HCT116 (cell line): Measurements from ENCODE around the gene KRT7. TPM values are rescaled to one million over a fixed set of nuclear protein-coding genes. Genes with fewer than 3 reads are reported as not detected.
A peak's percentile ranks its signal among the peaks of the same experiment; 100 is the strongest.

ENCODE experiments used
- ATAC-seq: fragments of 200-7000 bp; cut with Tn5 transposase; 2 replicates; pipeline ENCODE4 v1.9.1; 2020; ENCODE audit warnings: mild to moderate bottlenecking, moderate library complexity
- BruUV-seq: library from RNA; stranded (reverse); fragments of 400-500 nt; replicated peaks from 2 replicates; lab custom pipeline; 2021; lab: Mats Ljungman, UMichigan
- CTCF ChIA-PET: fragments of 300-600 bp; sonication (Branson Sonifier 250); formaldehyde crosslinking; loops from one replicate; lab custom pipeline; 2021; ENCODE audit warnings: antibody characterized with exemption; lab: Charles Lee
- POLR2A ChIA-PET: fragments of 300-600, 350-600 bp; sonication (Branson Sonifier 250); formaldehyde crosslinking; loops from one replicate; lab custom pipeline; 2021; ENCODE audit warnings: antibody characterized with exemption; lab: Charles Lee
- RAD21 ChIA-PET, 2 experiments: fragments of 300-600 bp; sonication (Branson Sonifier 250); formaldehyde crosslinking; loops; one replicate each; lab custom pipeline; 2023; ENCODE audit warnings: low total read pairs in 2 of 2; ENCODE audit not compliant: uncharacterized antibody in 2 of 2, unreplicated experiment in 2 of 2, low non-redundant PET in 1 of 2; lab: Charles Lee
- DNase-seq: peaks from one replicate; pipeline ENCODE4 v3.0.0-alpha.2; 2010; ENCODE audit warnings: low read depth, low spot score
- H2AFZ ChIP-seq: fragments of 200-600 bp; shearing (Covaris generic), sonication (generic); 2 replicates; pipeline ENCODE4 v1.6.1; 2017; ENCODE audit warnings: low read depth, mixed run types, mixed read lengths, antibody characterized with exemption, low read length; ENCODE audit not compliant: poor library complexity, severe bottlenecking
- H3K27ac ChIP-seq: 2 replicates; pipeline ENCODE4 v1.5.1; 2012; ENCODE audit warnings: low read depth, low read length
- H3K27me3 ChIP-seq: fragments of 200-600 bp; sonication (generic); 2 replicates; pipeline ENCODE4 v1.6.1; 2016; ENCODE audit warnings: mixed run types, low read length, mixed read lengths; ENCODE audit not compliant: insufficient read depth
- H3K36me3 ChIP-seq, 2 experiments: fragments of 200-500 bp in 1 of 2; fragments of 200-600 bp in 1 of 2; sonication (Bioruptor generic) in 1 of 2; sonication (generic) in 1 of 2; 2 replicates each; pipeline versions ENCODE4 v1.5.1 to v1.6.1; 2014 to 2016; ENCODE audit warnings: low read length in 2 of 2, inconsistent platforms in 1 of 2, mixed read lengths in 1 of 2, mixed run types in 1 of 2; ENCODE audit not compliant: insufficient read depth in 2 of 2, control insufficient read depth in 1 of 2
- H3K4me1 ChIP-seq, 2 experiments: fragments of 200-600 bp in 1 of 2; sonication (generic) in 1 of 2; 2 replicates each; pipeline versions ENCODE4 v1.5.1 to v1.6.1; 2012 to 2017; ENCODE audit warnings: low read length in 2 of 2, inconsistent platforms in 1 of 2, mild to moderate bottlenecking in 1 of 2, mixed read lengths in 1 of 2, mixed run types in 1 of 2, moderate library complexity in 1 of 2; ENCODE audit not compliant: insufficient read depth in 2 of 2, control insufficient read depth in 1 of 2
- H3K4me2 ChIP-seq: fragments of 200-600 bp; sonication (generic); 2 replicates; pipeline ENCODE4 v1.6.1; 2017; ENCODE audit warnings: mixed run types, low read length, mixed read lengths
- H3K4me3 ChIP-seq, 2 experiments: fragments of 200-600 bp in 1 of 2; sonication (generic) in 1 of 2; replicated peaks in 1 of 2; 2 replicates each; pipeline ENCODE4 v1.5.1; 2011 to 2016; ENCODE audit warnings: low read length in 2 of 2, control low read depth in 1 of 2, low read depth in 1 of 2, mild to moderate bottlenecking in 1 of 2, mixed read lengths in 1 of 2, mixed run types in 1 of 2
- H3K79me2 ChIP-seq: fragments of 200-600 bp; sonication (generic); 2 replicates; pipeline ENCODE4 v1.6.1; 2017; ENCODE audit warnings: mild to moderate bottlenecking, mixed run types, low read length, moderate library complexity, mixed read lengths; ENCODE audit not compliant: insufficient read depth
- H3K9ac ChIP-seq: fragments of 200-600 bp; sonication (generic); 2 replicates; pipeline ENCODE4 v1.6.1; 2016; ENCODE audit warnings: low read length, mixed read lengths
- H3K9me2 ChIP-seq: fragments of 200-600 bp; sonication (generic), shearing (Covaris generic); 2 replicates; pipeline ENCODE4 v1.6.1; 2017; ENCODE audit warnings: mixed run types, mild to moderate bottlenecking, moderate library complexity; ENCODE audit not compliant: insufficient read depth
- H3K9me3 ChIP-seq, 2 experiments: fragments of 200-500 bp in 1 of 2; fragments of 200-600 bp in 1 of 2; sonication (Bioruptor generic) in 1 of 2; sonication (generic) in 1 of 2; 2 replicates each; pipeline ENCODE4 v1.6.1; 2014 to 2017; ENCODE audit warnings: low read length in 2 of 2, mixed read lengths in 2 of 2, inconsistent platforms in 1 of 2, low read depth in 1 of 2, mild to moderate bottlenecking in 1 of 2, mixed run types in 1 of 2, moderate library complexity in 1 of 2; ENCODE audit not compliant: control insufficient read depth in 1 of 2, insufficient read depth in 1 of 2
- H4K20me1 ChIP-seq: fragments of 200-600 bp; sonication (generic), shearing (Covaris generic); 2 replicates; pipeline ENCODE4 v1.6.1; 2017; ENCODE audit warnings: mixed run types, mild to moderate bottlenecking, moderate library complexity; ENCODE audit not compliant: insufficient read depth
- CEBPB ChIP-seq: IDR thresholded peaks from 2 replicates; pipeline ENCODE4 v1.6.1; 2012; ENCODE audit warnings: low read depth
- EGR1 ChIP-seq: IDR thresholded peaks from 2 replicates; pipeline ENCODE4 v1.6.1; 2012; ENCODE audit warnings: low read depth
- ELF1 ChIP-seq: IDR thresholded peaks from 2 replicates; pipeline ENCODE4 v1.6.1; 2012; ENCODE audit warnings: low read depth, borderline replicate concordance
- EZH2 ChIP-seq: fragments of 200-600 bp; sonication (generic); IDR thresholded peaks from 2 replicates; pipeline ENCODE4 v1.6.1; 2017; ENCODE audit warnings: antibody characterized with exemption, mixed run types
- POLR2A ChIP-seq: IDR thresholded peaks from 2 replicates; pipeline ENCODE4 v1.7.0; 2011; ENCODE audit warnings: borderline replicate concordance; ENCODE audit not compliant: insufficient read depth, insufficient read length; ENCODE audit errors: extremely low read depth
- POLR2AphosphoS5 ChIP-seq: IDR thresholded peaks from 2 replicates; pipeline ENCODE4 v1.6.1; 2011; ENCODE audit warnings: mild to moderate bottlenecking, low read depth, low read length, moderate library complexity
- RAD21 ChIP-seq: IDR thresholded peaks from 2 replicates; pipeline ENCODE4 v1.6.1; 2012; ENCODE audit warnings: low read depth, mild to moderate bottlenecking
- SIN3A ChIP-seq: IDR thresholded peaks from 2 replicates; pipeline ENCODE4 v1.6.1; 2012; ENCODE audit warnings: low read depth
- SRF ChIP-seq: IDR thresholded peaks from 2 replicates; pipeline ENCODE4 v1.6.1; 2012; ENCODE audit warnings: low read depth
- TCF7L2 ChIP-seq: IDR thresholded peaks from 2 replicates; pipeline ENCODE4 v1.7.0; 2011; ENCODE audit warnings: borderline replicate concordance, inconsistent platforms; ENCODE audit not compliant: insufficient read depth, insufficient read length; ENCODE audit errors: extremely low read depth
- YY1 ChIP-seq: IDR thresholded peaks from 2 replicates; pipeline ENCODE4 v1.6.1; 2011; ENCODE audit warnings: low read length, low read depth, moderate library complexity, mild to moderate bottlenecking; ENCODE audit not compliant: insufficient replicate concordance; ENCODE audit errors: extremely low read depth
- ZFX ChIP-seq: fragments of 450-650 bp; IDR thresholded peaks from 2 replicates; pipeline ENCODE4 v1.6.1; 2017
- ZNF274 ChIP-seq: fragments of 200-500 bp; sonication (Bioruptor generic); IDR thresholded peaks from 2 replicates; pipeline ENCODE4 v1.6.1; 2014; ENCODE audit warnings: mild to moderate bottlenecking, low read depth, low read length, inconsistent platforms
- intact Hi-C: fragments of 100-400 bp; cut with micrococcal nuclease; formaldehyde crosslinking; loops from 2 replicates; pipeline ENCODE4 v1.10.0; 2022
- total RNA-seq: library from RNA; stranded (reverse); gene quantifications from one replicate; pipeline ENCODE4 v1.2.1, GENCODE V29; 2021; ENCODE audit not compliant: unreplicated experiment
- TF ChIP-seq, protein P1 (sequence below): IDR thresholded peaks from 2 replicates; pipeline ENCODE4 v1.6.1; 2012
- TF ChIP-seq, protein P2 (sequence below), 3 experiments: fragments of 200-600 bp in 1 of 3; sonication (generic) in 1 of 3; IDR thresholded peaks in 2 of 3; conservative IDR thresholded peaks in 1 of 3; 2 replicates each; pipeline ENCODE4 v1.5.1; 2012 to 2017; ENCODE audit warnings: low read depth in 2 of 3, low read length in 2 of 3, antibody characterized with exemption in 1 of 3, borderline replicate concordance in 1 of 3, control low read depth in 1 of 3, mild to moderate bottlenecking in 1 of 3, mixed read lengths in 1 of 3, mixed run types in 1 of 3, moderate library complexity in 1 of 3; ENCODE audit not compliant: insufficient read depth in 1 of 3

The KRT7 gene
- total RNA-seq, 1 experiment from 2014 or later: 72.6 TPM

DNA sequence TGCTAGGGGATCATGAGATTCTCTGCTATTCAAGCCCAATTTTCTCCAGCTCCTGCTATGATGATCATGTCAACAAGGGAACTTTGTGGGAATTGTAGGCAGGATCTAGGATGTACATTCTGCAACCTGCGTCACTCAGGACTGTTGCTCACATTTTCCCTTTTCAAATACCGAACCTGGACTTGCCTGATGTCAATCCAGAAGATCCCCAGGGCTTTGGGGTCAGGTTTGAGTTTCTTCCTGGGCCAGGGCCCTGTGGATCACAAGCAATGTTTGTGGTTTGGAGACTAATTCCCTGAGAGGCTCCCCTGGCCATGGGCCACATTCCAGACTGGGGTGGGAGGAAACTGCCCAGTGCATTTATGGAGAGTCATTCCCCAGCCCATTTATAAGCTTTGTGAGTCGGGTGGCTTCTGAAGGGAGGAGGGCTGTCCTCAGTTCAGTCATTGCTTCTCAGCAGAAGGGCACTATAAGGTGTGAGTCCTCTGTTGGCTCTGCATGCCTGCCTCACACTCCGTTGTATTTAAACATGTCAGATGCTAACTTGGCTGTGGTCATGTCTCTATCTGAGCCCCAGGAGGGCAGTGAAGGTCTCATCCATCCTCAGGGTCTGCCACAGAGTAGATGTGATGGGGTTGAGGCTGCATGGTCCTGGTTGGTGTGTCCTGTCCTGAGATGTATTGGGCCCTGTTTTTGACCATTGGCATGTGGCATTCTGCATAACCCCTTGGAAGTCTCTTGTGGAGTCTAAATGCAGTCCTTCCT, 47.9 kb downstream of the KRT7 start:
- Histone ChIP-seq H4K20me1 (no peaks in the 10 kb centered on the region), H3K36me3 (no peaks in the 10 kb centered on the region), H3K27me3 (no peaks in the 10 kb centered on the region), H2AFZ (no peak overlapping the region), H3K4me3 (peak overlapping the region in 1 of 2 experiments; percentile 34; a peak in 2 of 4 replicates), H3K9ac (peak overlapping the region; percentile 69), H3K27ac (peak overlapping the region; percentile 73)
- DNase-seq: peak; percentile 90
- intact Hi-C loops: loop anchor here (1.0 to 5.0 kb wide), 4 partner anchors 46 to 591 kb away; no protein-coding TSS in a partner anchor
- RAD21 ChIA-PET: interaction anchor here (1.0 to 1.8 kb wide), 3 partner anchors 46 to 68 kb away, joined by 3 read pairs; no protein-coding TSS in a partner anchor
- TSS peak; percentile 84 for BruUV-seq
- peak; percentile 66 for TF ChIP-seq YY1
- TF ChIP-seq EZH2: no peak
- peak; percentile 76 for TF ChIP-seq POLR2AphosphoS5
- TF ChIP-seq TCF7L2: peak; percentile 51
- TF ChIP-seq, all 23 proteins: peak for 3
- ATAC-seq: peak; percentile 66
- H3K9me2 ChIP-seq: no peaks in the 10 kb centered on the region
- peaks cover 58 to 87% of the 10 kb centered on the region in 2 experiments for H3K4me1 ChIP-seq
- CTCF ChIA-PET: interaction anchor here (1.0 to 5.1 kb wide), 12 partner anchors 26 to 694 kb away, joined by 3 to 35 read pairs (median 9); no protein-coding TSS in a partner anchor
- no peaks in the 10 kb centered on the region for H3K9me3 ChIP-seq
- H3K79me2 ChIP-seq: no peaks in the 10 kb centered on the region
- peak overlapping the region; percentile 88 for H3K4me2 ChIP-seq
- POLR2A ChIA-PET: interaction anchor here (0.7 to 6.1 kb wide), 20 partner anchors 11 to 248 kb away, joined by 3 to 41 read pairs (median 6); partner anchors contain the start of gene KRT80

DNA sequence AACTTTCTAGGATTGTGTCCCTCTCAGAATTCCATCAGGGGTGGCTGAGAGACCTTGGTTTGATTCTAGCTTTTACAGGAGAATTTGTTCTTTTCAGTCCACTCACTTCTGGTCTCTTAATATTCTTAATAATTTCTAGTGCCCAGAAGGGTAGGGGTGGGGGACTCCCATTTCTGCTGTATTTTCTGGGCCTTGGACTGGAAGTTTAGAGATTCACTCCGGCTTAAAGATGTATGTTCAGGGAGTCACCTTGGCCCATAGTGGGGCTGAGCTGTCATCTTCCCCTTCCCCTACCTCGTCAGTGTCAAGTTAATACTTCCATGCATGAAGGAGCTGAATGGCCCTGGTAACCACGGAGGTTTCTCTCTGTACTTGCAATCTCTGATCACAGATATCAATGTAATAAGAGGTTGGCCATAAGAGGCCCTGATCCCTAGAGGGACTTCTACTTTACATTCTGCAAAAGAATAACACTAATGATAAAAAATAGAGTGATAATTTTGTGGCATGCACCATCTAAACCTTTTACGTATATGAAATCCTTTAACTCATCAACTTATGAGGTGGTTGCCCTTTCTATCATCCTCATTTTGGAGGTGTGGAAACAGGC, 51.6 kb downstream of the KRT7 start:
- no peak overlapping the region for H3K27ac ChIP-seq
- H3K9ac ChIP-seq: peak overlapping the region; percentile 1; the same call in 1 of the 2 replicates
- ATAC-seq: no peak
- H3K4me1 ChIP-seq: peaks cover 44 to 73% of the 10 kb centered on the region in 2 experiments
- no peak for DNase-seq
- no peaks in the 10 kb centered on the region for H3K27me3 ChIP-seq
- H3K36me3 ChIP-seq: no peaks in the 10 kb centered on the region
- intact Hi-C loops: loop anchor here (5.0 kb wide), 1 partner anchor 588 kb away; no protein-coding TSS in a partner anchor
- no peaks in the 10 kb centered on the region for H3K79me2 ChIP-seq
- H3K4me3 ChIP-seq: no peak overlapping the region
- no peaks in the 10 kb centered on the region for H3K9me3 ChIP-seq
- no peaks in the 10 kb centered on the region for H4K20me1 ChIP-seq
- no peak overlapping the region for H2AFZ ChIP-seq
- ChIA-PET RAD21 (no interaction called here), POLR2A (interaction anchor here (1.0 to 1.9 kb wide), 4 partner anchors 24 to 138 kb away, joined by 3 to 5 read pairs (median 4); no protein-coding TSS in a partner anchor), CTCF (interaction anchor here (0.9 to 1.7 kb wide), 5 partner anchors 12 to 595 kb away, joined by 3 to 7 read pairs (median 4); no protein-coding TSS in a partner anchor)
- H3K4me2 ChIP-seq: peak overlapping the region; percentile 27
- no peaks in the 10 kb centered on the region for H3K9me2 ChIP-seq
- no TSS peak for BruUV-seq
- TF ChIP-seq, protein P1, sequence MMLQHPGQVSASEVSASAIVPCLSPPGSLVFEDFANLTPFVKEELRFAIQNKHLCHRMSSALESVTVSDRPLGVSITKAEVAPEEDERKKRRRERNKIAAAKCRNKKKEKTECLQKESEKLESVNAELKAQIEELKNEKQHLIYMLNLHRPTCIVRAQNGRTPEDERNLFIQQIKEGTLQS: no peak
- no peak for TF ChIP-seq CEBPB
- TF ChIP-seq RAD21: no peak
- TF ChIP-seq ZNF274: no peak
- no peak for TF ChIP-seq ELF1
- TF ChIP-seq SIN3A: no peak
- TF ChIP-seq, protein P2, sequence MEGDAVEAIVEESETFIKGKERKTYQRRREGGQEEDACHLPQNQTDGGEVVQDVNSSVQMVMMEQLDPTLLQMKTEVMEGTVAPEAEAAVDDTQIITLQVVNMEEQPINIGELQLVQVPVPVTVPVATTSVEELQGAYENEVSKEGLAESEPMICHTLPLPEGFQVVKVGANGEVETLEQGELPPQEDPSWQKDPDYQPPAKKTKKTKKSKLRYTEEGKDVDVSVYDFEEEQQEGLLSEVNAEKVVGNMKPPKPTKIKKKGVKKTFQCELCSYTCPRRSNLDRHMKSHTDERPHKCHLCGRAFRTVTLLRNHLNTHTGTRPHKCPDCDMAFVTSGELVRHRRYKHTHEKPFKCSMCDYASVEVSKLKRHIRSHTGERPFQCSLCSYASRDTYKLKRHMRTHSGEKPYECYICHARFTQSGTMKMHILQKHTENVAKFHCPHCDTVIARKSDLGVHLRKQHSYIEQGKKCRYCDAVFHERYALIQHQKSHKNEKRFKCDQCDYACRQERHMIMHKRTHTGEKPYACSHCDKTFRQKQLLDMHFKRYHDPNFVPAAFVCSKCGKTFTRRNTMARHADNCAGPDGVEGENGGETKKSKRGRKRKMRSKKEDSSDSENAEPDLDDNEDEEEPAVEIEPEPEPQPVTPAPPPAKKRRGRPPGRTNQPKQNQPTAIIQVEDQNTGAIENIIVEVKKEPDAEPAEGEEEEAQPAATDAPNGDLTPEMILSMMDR (IDR thresholded peaks at IDR 0.05 in 2 of 3, conservative IDR thresholded peaks at IDR 0.05 in 1 of 3; ENCODE audit: borderline replicate concordance in 1 of 3, insufficient read depth in 1 of 3, low read depth in 2 of 3, low read length in 2 of 3): no peak
- TF ChIP-seq EGR1: no peak
- TF ChIP-seq SRF: no peak
- TF ChIP-seq ZFX: no peak
- TF ChIP-seq POLR2A: no peak
